H9 (cell line): Measurements from ENCODE around the gene MRPS31. TPM values are rescaled to one million over a fixed set of nuclear protein-coding genes. Genes with fewer than 3 reads are reported as not detected.

Experiments used
- DNase-seq: peaks from one replicate; pipeline ENCODE4 v3.0.0-alpha.2; 2017
- H2AFZ ChIP-seq: one replicate; pipeline ENCODE4 v1.6.1; 2013; ENCODE audit warnings: mild to moderate bottlenecking, low read length, control low read depth, moderate library complexity
- H2AK5ac ChIP-seq: 2 replicates; pipeline ENCODE4 v1.6.1; 2013; ENCODE audit warnings: low read length, control low read depth, mixed read lengths; ENCODE audit not compliant: insufficient read length
- H2BK120ac ChIP-seq: one replicate; pipeline ENCODE4 v1.6.1; 2013; ENCODE audit warnings: low read depth, mild to moderate bottlenecking, low read length, control low read depth, inconsistent platforms; ENCODE audit not compliant: poor library complexity, severe bottlenecking
- H2BK12ac ChIP-seq: 2 replicates; pipeline ENCODE4 v1.6.1; 2013; ENCODE audit warnings: low read length, control low read depth, mixed read lengths, low read depth; ENCODE audit not compliant: insufficient read length
- H2BK15ac ChIP-seq: 2 replicates; pipeline ENCODE4 v1.6.1; 2013; ENCODE audit warnings: low read depth, low read length, control low read depth
- H2BK20ac ChIP-seq: one replicate; pipeline ENCODE4 v1.6.1; 2013; ENCODE audit warnings: low read depth, mild to moderate bottlenecking, low read length, control low read depth, inconsistent platforms; ENCODE audit not compliant: poor library complexity, severe bottlenecking
- H2BK5ac ChIP-seq: 2 replicates; pipeline ENCODE4 v1.6.1; 2013; ENCODE audit warnings: low read length, control low read depth, mixed read lengths; ENCODE audit not compliant: insufficient read length
- H3K14ac ChIP-seq: 2 replicates; pipeline ENCODE4 v1.6.1; 2013; ENCODE audit warnings: low read length, control low read depth; ENCODE audit not compliant: insufficient read depth
- H3K18ac ChIP-seq: 2 replicates; pipeline ENCODE4 v1.6.1; 2013; ENCODE audit warnings: low read depth, mild to moderate bottlenecking, mixed read lengths, low read length, control low read depth; ENCODE audit not compliant: insufficient read length
- H3K23ac ChIP-seq: 2 replicates; pipeline ENCODE4 v1.6.1; 2013; ENCODE audit warnings: low read length, control low read depth, mixed read lengths, low read depth; ENCODE audit not compliant: insufficient read length
- H3K23me2 ChIP-seq: 2 replicates; pipeline ENCODE4 v1.6.1; 2013; ENCODE audit warnings: low read depth, mild to moderate bottlenecking, mixed read lengths, low read length, control low read depth; ENCODE audit not compliant: insufficient read length, poor library complexity, severe bottlenecking
- H3K27ac ChIP-seq: 2 replicates; pipeline ENCODE4 v1.5.1; 2013; ENCODE audit warnings: low read length, control low read depth, mixed read lengths, low read depth; ENCODE audit not compliant: insufficient read length
- H3K27me3 ChIP-seq: 2 replicates; pipeline ENCODE4 v1.6.1; 2013; ENCODE audit warnings: low read length, control low read depth, inconsistent platforms; ENCODE audit not compliant: insufficient read depth
- H3K4ac ChIP-seq: 2 replicates; pipeline ENCODE4 v1.6.1; 2013; ENCODE audit warnings: low read depth, mild to moderate bottlenecking, control low read depth, inconsistent platforms, low read length, moderate library complexity
- H3K4me1 ChIP-seq: 2 replicates; pipeline ENCODE4 v1.6.1; 2013; ENCODE audit warnings: low read length, control low read depth, inconsistent platforms; ENCODE audit not compliant: insufficient read depth
- H3K4me2 ChIP-seq: 2 replicates; pipeline ENCODE4 v1.6.1; 2013; ENCODE audit warnings: low read length, control low read depth, mixed read lengths; ENCODE audit not compliant: insufficient read length, insufficient read depth
- H3K56ac ChIP-seq: 2 replicates; pipeline ENCODE4 v1.6.1; 2013; ENCODE audit warnings: low read depth, mild to moderate bottlenecking, mixed read lengths, low read length, control low read depth; ENCODE audit not compliant: insufficient read length
- H3K79me1 ChIP-seq: 2 replicates; pipeline ENCODE4 v1.6.1; 2013; ENCODE audit warnings: low read depth, mild to moderate bottlenecking, moderate library complexity, low read length, control low read depth, inconsistent platforms; ENCODE audit not compliant: insufficient read depth, poor library complexity, severe bottlenecking
- H3K79me2 ChIP-seq: 2 replicates; pipeline ENCODE4 v1.6.1; 2013; ENCODE audit warnings: low read length, control low read depth, inconsistent platforms; ENCODE audit not compliant: insufficient read depth
- H3K9ac ChIP-seq: 2 replicates; pipeline ENCODE4 v1.6.1; 2013; ENCODE audit warnings: low read length, control low read depth, mixed read lengths; ENCODE audit not compliant: insufficient read length; ENCODE audit errors: extremely low read depth
- H3K9me3 ChIP-seq: one replicate; pipeline ENCODE4 v1.6.1; 2013; ENCODE audit warnings: low read depth, low read length, inconsistent platforms; ENCODE audit not compliant: control insufficient read depth
- H3T11ph ChIP-seq: one replicate; pipeline ENCODE4 v1.6.1; 2013; ENCODE audit warnings: mild to moderate bottlenecking, low read length, control low read depth, inconsistent platforms
- H4K20me1 ChIP-seq: one replicate; pipeline ENCODE4 v1.6.1; 2013; ENCODE audit not compliant: control insufficient read depth, insufficient read length, insufficient read depth
- H4K5ac ChIP-seq: 2 replicates; pipeline ENCODE4 v1.6.1; 2013; ENCODE audit warnings: low read depth, mild to moderate bottlenecking, mixed read lengths, low read length, control low read depth; ENCODE audit not compliant: insufficient read length
- H4K8ac ChIP-seq: replicated peaks from 2 replicates; pipeline ENCODE4 v1.6.1; 2013; ENCODE audit warnings: low read length, control low read depth, mixed read lengths, low read depth; ENCODE audit not compliant: insufficient read length
- H4K91ac ChIP-seq: 2 replicates; pipeline ENCODE4 v1.6.1; 2013; ENCODE audit warnings: low read depth, mild to moderate bottlenecking, moderate library complexity, mixed read lengths, low read length, control low read depth; ENCODE audit not compliant: insufficient read length
- H3K27ac Mint-ChIP-seq, 3 experiments: 2 replicates in 2 of 3; 3 replicates in 1 of 3; pipeline ENCODE4 v1.8.0; 2020 to 2021; ENCODE audit warnings: mixed read lengths in 3 of 3, mild to moderate bottlenecking in 1 of 3, moderate library complexity in 1 of 3
- H3K27me3 Mint-ChIP-seq: 2 replicates; pipeline ENCODE4 v1.8.0; 2021; ENCODE audit warnings: low read depth, mild to moderate bottlenecking, moderate library complexity, mixed read lengths
- H3K36me3 Mint-ChIP-seq, 3 experiments: 2 replicates in 2 of 3; 3 replicates in 1 of 3; pipeline ENCODE4 v1.8.0; 2020 to 2021; ENCODE audit warnings: low read depth in 3 of 3, mixed read lengths in 3 of 3; ENCODE audit not compliant: insufficient read depth in 1 of 3
- H3K4me1 Mint-ChIP-seq, 2 experiments: 2 replicates each; pipeline ENCODE4 v1.8.0; 2020; ENCODE audit warnings: mixed read lengths in 2 of 2
- H3K4me3 Mint-ChIP-seq, 2 experiments: 2 replicates in 1 of 2; 3 replicates in 1 of 2; pipeline ENCODE4 v1.8.0; 2020 to 2021; ENCODE audit warnings: mild to moderate bottlenecking in 2 of 2, mixed read lengths in 2 of 2, moderate library complexity in 1 of 2
- H3K9me3 Mint-ChIP-seq, 2 experiments: 2 replicates in 1 of 2; 3 replicates in 1 of 2; pipeline ENCODE4 v1.8.0; 2020; ENCODE audit warnings: mild to moderate bottlenecking in 2 of 2, mixed read lengths in 2 of 2, moderate library complexity in 1 of 2
- WGBS: extraction: QIAGEN DNeasy Blood & Tissue Kit; methylation state at CpG from one replicate; pipeline ENCODE4 v1.1.7; 2013; ENCODE audit warnings: missing lambda C conversion rate, low lambda C conversion rate, mixed read lengths; ENCODE audit not compliant: insufficient read length; ENCODE audit errors: extremely low coverage; 5-methylcytosine and 5-hydroxymethylcytosine counted together
- total RNA-seq: library from RNA; stranded (reverse); gene quantifications from 2 replicates; pipeline ENCODE4 v1.2.1, GENCODE V29; 2021
- TF ChIP-seq, protein P1 (sequence below): fragments of 200-600 bp; sonication (generic); conservative IDR thresholded peaks from 3 replicates; pipeline ENCODE4 v1.8.0; 2021; ENCODE audit warnings: antibody characterized with exemption, mild to moderate bottlenecking

The MRPS31 gene
- total RNA-seq, 1 experiment from 2014 or later, result 27.3 TPM

DNA sequence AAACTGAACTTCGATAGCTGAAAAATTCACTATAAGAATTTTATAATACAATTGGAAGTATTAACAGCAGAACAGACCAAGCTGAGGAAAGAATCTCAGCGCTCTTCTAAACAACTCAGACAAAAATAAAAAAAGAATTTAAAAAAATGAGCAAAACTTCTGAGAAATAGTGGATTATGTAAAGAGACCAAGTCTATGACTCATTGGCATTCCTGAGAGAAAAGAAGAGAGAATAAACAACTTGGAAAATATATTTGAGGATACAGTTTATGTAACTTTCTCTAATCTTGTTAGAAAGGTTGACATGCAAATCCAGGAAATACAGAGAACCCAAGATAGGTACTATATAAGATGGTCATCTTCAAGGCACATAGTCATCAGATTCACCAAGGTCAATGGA lies 43.8 kb upstream of the MRPS31 start:
- Histone ChIP-seq H3K27ac (no peak overlapping the region), H3K79me2 (no peaks in the 10 kb centered on the region), H4K91ac (no peak overlapping the region), H2AFZ (no peak overlapping the region), H3K56ac (no peak overlapping the region), H3K9ac (no peak overlapping the region), H3K23ac (no peak overlapping the region), H3T11ph (no peak overlapping the region), H3K9me3 (no peaks in the 10 kb centered on the region), H3K4me1 (no peaks in the 10 kb centered on the region), H4K8ac (no peak overlapping the region), H3K4me2 (no peak overlapping the region), H2BK12ac (no peak overlapping the region), H3K79me1 (no peaks in the 10 kb centered on the region), H2AK5ac (no peak overlapping the region), H4K20me1 (no peaks in the 10 kb centered on the region), H3K14ac (no peak overlapping the region), H2BK20ac (no peak overlapping the region), H2BK15ac (no peak overlapping the region), H4K5ac (no peak overlapping the region), H3K18ac (no peak overlapping the region), H3K23me2 (no peaks in the 10 kb centered on the region), H2BK5ac (no peak overlapping the region), H3K27me3 (no peaks in the 10 kb centered on the region), H3K4ac (no peak overlapping the region), H2BK120ac (no peak overlapping the region)
- no peak for DNase-seq
- H3K36me3 Mint-ChIP-seq, result peaks cover 11 to 55% (median 25%) of the 10 kb centered on the region in 3 experiments
- no peak overlapping the region for H3K4me3 Mint-ChIP-seq
- H3K27ac Mint-ChIP-seq, result no peak overlapping the region
- TF ChIP-seq, protein P1, sequence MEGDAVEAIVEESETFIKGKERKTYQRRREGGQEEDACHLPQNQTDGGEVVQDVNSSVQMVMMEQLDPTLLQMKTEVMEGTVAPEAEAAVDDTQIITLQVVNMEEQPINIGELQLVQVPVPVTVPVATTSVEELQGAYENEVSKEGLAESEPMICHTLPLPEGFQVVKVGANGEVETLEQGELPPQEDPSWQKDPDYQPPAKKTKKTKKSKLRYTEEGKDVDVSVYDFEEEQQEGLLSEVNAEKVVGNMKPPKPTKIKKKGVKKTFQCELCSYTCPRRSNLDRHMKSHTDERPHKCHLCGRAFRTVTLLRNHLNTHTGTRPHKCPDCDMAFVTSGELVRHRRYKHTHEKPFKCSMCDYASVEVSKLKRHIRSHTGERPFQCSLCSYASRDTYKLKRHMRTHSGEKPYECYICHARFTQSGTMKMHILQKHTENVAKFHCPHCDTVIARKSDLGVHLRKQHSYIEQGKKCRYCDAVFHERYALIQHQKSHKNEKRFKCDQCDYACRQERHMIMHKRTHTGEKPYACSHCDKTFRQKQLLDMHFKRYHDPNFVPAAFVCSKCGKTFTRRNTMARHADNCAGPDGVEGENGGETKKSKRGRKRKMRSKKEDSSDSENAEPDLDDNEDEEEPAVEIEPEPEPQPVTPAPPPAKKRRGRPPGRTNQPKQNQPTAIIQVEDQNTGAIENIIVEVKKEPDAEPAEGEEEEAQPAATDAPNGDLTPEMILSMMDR, result no peak
- no peaks in the 10 kb centered on the region for H3K4me1 Mint-ChIP-seq
- no peaks in the 10 kb centered on the region; the same call in 1 of the 2 replicates for H3K27me3 Mint-ChIP-seq
- no CpG with 5 or more reads among the region's 2 CpGs for WGBS
- peaks cover 12 to 32% of the 10 kb centered on the region in 2 experiments for H3K9me3 Mint-ChIP-seq
